H9 (cell line): ENCODE data around the gene RIC8A. TPM values are rescaled to one million over a fixed set of nuclear protein-coding genes. Genes with fewer than 3 reads are reported as not detected.

ENCODE experiments used
- DNase-seq: peaks from one replicate; pipeline ENCODE4 v3.0.0-alpha.2; 2017
- H2AFZ ChIP-seq: one replicate; pipeline ENCODE4 v1.6.1; 2013; ENCODE audit warnings: mild to moderate bottlenecking, low read length, control low read depth, moderate library complexity
- H2AK5ac ChIP-seq: 2 replicates; pipeline ENCODE4 v1.6.1; 2013; ENCODE audit warnings: low read length, control low read depth, mixed read lengths; ENCODE audit not compliant: insufficient read length
- H2BK120ac ChIP-seq: one replicate; pipeline ENCODE4 v1.6.1; 2013; ENCODE audit warnings: low read depth, mild to moderate bottlenecking, low read length, control low read depth, inconsistent platforms; ENCODE audit not compliant: poor library complexity, severe bottlenecking
- H2BK12ac ChIP-seq: 2 replicates; pipeline ENCODE4 v1.6.1; 2013; ENCODE audit warnings: low read length, control low read depth, mixed read lengths, low read depth; ENCODE audit not compliant: insufficient read length
- H2BK15ac ChIP-seq: 2 replicates; pipeline ENCODE4 v1.6.1; 2013; ENCODE audit warnings: low read depth, low read length, control low read depth
- H2BK20ac ChIP-seq: one replicate; pipeline ENCODE4 v1.6.1; 2013; ENCODE audit warnings: low read depth, mild to moderate bottlenecking, low read length, control low read depth, inconsistent platforms; ENCODE audit not compliant: poor library complexity, severe bottlenecking
- H2BK5ac ChIP-seq: 2 replicates; pipeline ENCODE4 v1.6.1; 2013; ENCODE audit warnings: low read length, control low read depth, mixed read lengths; ENCODE audit not compliant: insufficient read length
- H3K14ac ChIP-seq: 2 replicates; pipeline ENCODE4 v1.6.1; 2013; ENCODE audit warnings: low read length, control low read depth; ENCODE audit not compliant: insufficient read depth
- H3K18ac ChIP-seq: 2 replicates; pipeline ENCODE4 v1.6.1; 2013; ENCODE audit warnings: low read depth, mild to moderate bottlenecking, mixed read lengths, low read length, control low read depth; ENCODE audit not compliant: insufficient read length
- H3K23ac ChIP-seq: 2 replicates; pipeline ENCODE4 v1.6.1; 2013; ENCODE audit warnings: low read length, control low read depth, mixed read lengths, low read depth; ENCODE audit not compliant: insufficient read length
- H3K23me2 ChIP-seq: 2 replicates; pipeline ENCODE4 v1.6.1; 2013; ENCODE audit warnings: low read depth, mild to moderate bottlenecking, mixed read lengths, low read length, control low read depth; ENCODE audit not compliant: insufficient read length, poor library complexity, severe bottlenecking
- H3K27ac ChIP-seq: 2 replicates; pipeline ENCODE4 v1.5.1; 2013; ENCODE audit warnings: low read length, control low read depth, mixed read lengths, low read depth; ENCODE audit not compliant: insufficient read length
- H3K27me3 ChIP-seq: 2 replicates; pipeline ENCODE4 v1.6.1; 2013; ENCODE audit warnings: low read length, control low read depth, inconsistent platforms; ENCODE audit not compliant: insufficient read depth
- H3K4ac ChIP-seq: 2 replicates; pipeline ENCODE4 v1.6.1; 2013; ENCODE audit warnings: low read depth, mild to moderate bottlenecking, control low read depth, inconsistent platforms, low read length, moderate library complexity
- H3K4me1 ChIP-seq: 2 replicates; pipeline ENCODE4 v1.6.1; 2013; ENCODE audit warnings: low read length, control low read depth, inconsistent platforms; ENCODE audit not compliant: insufficient read depth
- H3K4me2 ChIP-seq: 2 replicates; pipeline ENCODE4 v1.6.1; 2013; ENCODE audit warnings: low read length, control low read depth, mixed read lengths; ENCODE audit not compliant: insufficient read length, insufficient read depth
- H3K56ac ChIP-seq: 2 replicates; pipeline ENCODE4 v1.6.1; 2013; ENCODE audit warnings: low read depth, mild to moderate bottlenecking, mixed read lengths, low read length, control low read depth; ENCODE audit not compliant: insufficient read length
- H3K79me1 ChIP-seq: 2 replicates; pipeline ENCODE4 v1.6.1; 2013; ENCODE audit warnings: low read depth, mild to moderate bottlenecking, moderate library complexity, low read length, control low read depth, inconsistent platforms; ENCODE audit not compliant: insufficient read depth, poor library complexity, severe bottlenecking
- H3K79me2 ChIP-seq: 2 replicates; pipeline ENCODE4 v1.6.1; 2013; ENCODE audit warnings: low read length, control low read depth, inconsistent platforms; ENCODE audit not compliant: insufficient read depth
- H3K9ac ChIP-seq: 2 replicates; pipeline ENCODE4 v1.6.1; 2013; ENCODE audit warnings: low read length, control low read depth, mixed read lengths; ENCODE audit not compliant: insufficient read length; ENCODE audit errors: extremely low read depth
- H3K9me3 ChIP-seq: one replicate; pipeline ENCODE4 v1.6.1; 2013; ENCODE audit warnings: low read depth, low read length, inconsistent platforms; ENCODE audit not compliant: control insufficient read depth
- H3T11ph ChIP-seq: one replicate; pipeline ENCODE4 v1.6.1; 2013; ENCODE audit warnings: mild to moderate bottlenecking, low read length, control low read depth, inconsistent platforms
- H4K20me1 ChIP-seq: one replicate; pipeline ENCODE4 v1.6.1; 2013; ENCODE audit not compliant: control insufficient read depth, insufficient read length, insufficient read depth
- H4K5ac ChIP-seq: 2 replicates; pipeline ENCODE4 v1.6.1; 2013; ENCODE audit warnings: low read depth, mild to moderate bottlenecking, mixed read lengths, low read length, control low read depth; ENCODE audit not compliant: insufficient read length
- H4K8ac ChIP-seq: replicated peaks from 2 replicates; pipeline ENCODE4 v1.6.1; 2013; ENCODE audit warnings: low read length, control low read depth, mixed read lengths, low read depth; ENCODE audit not compliant: insufficient read length
- H4K91ac ChIP-seq: 2 replicates; pipeline ENCODE4 v1.6.1; 2013; ENCODE audit warnings: low read depth, mild to moderate bottlenecking, moderate library complexity, mixed read lengths, low read length, control low read depth; ENCODE audit not compliant: insufficient read length
- H3K27ac Mint-ChIP-seq, 3 experiments: 2 replicates in 2 of 3; 3 replicates in 1 of 3; pipeline ENCODE4 v1.8.0; 2020 to 2021; ENCODE audit warnings: mixed read lengths in 3 of 3, mild to moderate bottlenecking in 1 of 3, moderate library complexity in 1 of 3
- H3K27me3 Mint-ChIP-seq: 2 replicates; pipeline ENCODE4 v1.8.0; 2021; ENCODE audit warnings: low read depth, mild to moderate bottlenecking, moderate library complexity, mixed read lengths
- H3K36me3 Mint-ChIP-seq, 3 experiments: 2 replicates in 2 of 3; 3 replicates in 1 of 3; pipeline ENCODE4 v1.8.0; 2020 to 2021; ENCODE audit warnings: low read depth in 3 of 3, mixed read lengths in 3 of 3; ENCODE audit not compliant: insufficient read depth in 1 of 3
- H3K4me1 Mint-ChIP-seq, 2 experiments: 2 replicates each; pipeline ENCODE4 v1.8.0; 2020; ENCODE audit warnings: mixed read lengths in 2 of 2
- H3K4me3 Mint-ChIP-seq, 2 experiments: 2 replicates in 1 of 2; 3 replicates in 1 of 2; pipeline ENCODE4 v1.8.0; 2020 to 2021; ENCODE audit warnings: mild to moderate bottlenecking in 2 of 2, mixed read lengths in 2 of 2, moderate library complexity in 1 of 2
- H3K9me3 Mint-ChIP-seq, 2 experiments: 2 replicates in 1 of 2; 3 replicates in 1 of 2; pipeline ENCODE4 v1.8.0; 2020; ENCODE audit warnings: mild to moderate bottlenecking in 2 of 2, mixed read lengths in 2 of 2, moderate library complexity in 1 of 2
- CTCF ChIP-seq: fragments of 200-600 bp; sonication (generic); conservative IDR thresholded peaks from 3 replicates; pipeline ENCODE4 v1.8.0; 2021; ENCODE audit warnings: antibody characterized with exemption, mild to moderate bottlenecking
- whole genome bisulfite sequencing: extraction: QIAGEN DNeasy Blood & Tissue Kit; methylation state at CpG from one replicate; pipeline ENCODE4 v1.1.7; 2013; ENCODE audit warnings: missing lambda C conversion rate, low lambda C conversion rate, mixed read lengths; ENCODE audit not compliant: insufficient read length; ENCODE audit errors: extremely low coverage; 5-methylcytosine and 5-hydroxymethylcytosine counted together
- total RNA-seq: library from RNA; stranded (reverse); gene quantifications from 2 replicates; pipeline ENCODE4 v1.2.1, GENCODE V29; 2021

Gene RIC8A
- total RNA-seq, 1 experiment from 2014 or later = 94.9 TPM

- H3K27me3 Mint-ChIP-seq = no peaks in the 10 kb centered on the region; the same call in 1 of the 2 replicates
- no peak for TF ChIP-seq CTCF
Measured at GRCh38 chr11:253886-254270, 46.4 kb downstream of the RIC8A start.

More at GRCh38 chr11:253886-254270, 46.4 kb downstream of the RIC8A start:
- Histone ChIP-seq H2BK12ac (no peak overlapping the region), H3K9ac (no peak overlapping the region), H2AK5ac (no peak overlapping the region), H3K14ac (no peak overlapping the region), H2BK15ac (no peak overlapping the region), H2AFZ (no peak overlapping the region), H3K4me1 (no peaks in the 10 kb centered on the region), H3K27me3 (no peaks in the 10 kb centered on the region), H3K4me2 (no peak overlapping the region), H3T11ph (no peak overlapping the region), H4K91ac (no peak overlapping the region), H3K18ac (no peak overlapping the region), H3K79me1 (no peaks in the 10 kb centered on the region), H3K56ac (no peak overlapping the region), H3K27ac (no peak overlapping the region), H4K5ac (no peak overlapping the region), H3K23ac (no peak overlapping the region), H4K20me1 (no peaks in the 10 kb centered on the region), H2BK20ac (no peak overlapping the region), H3K4ac (no peak overlapping the region), H3K79me2 (no peaks in the 10 kb centered on the region), H2BK5ac (no peak overlapping the region), H3K23me2 (no peaks in the 10 kb centered on the region), H4K8ac (no peak overlapping the region), H2BK120ac (no peak overlapping the region), H3K9me3 (no peaks in the 10 kb centered on the region)
- peaks cover 26 to 40% (median 31%) of the 10 kb centered on the region in 3 experiments for H3K36me3 Mint-ChIP-seq
- WGBS = no CpG with 5 or more reads among the region's 5 CpGs
- H3K27ac Mint-ChIP-seq = peak overlapping the region in 1 of 3 experiments; percentile 37; a peak in 2 of 7 replicates
- H3K4me1 Mint-ChIP-seq = peaks cover 0 to 5% of the 10 kb centered on the region in 2 experiments; a peak in 2 of 4 replicates
- H3K9me3 Mint-ChIP-seq = no peaks in the 10 kb centered on the region; a peak in 1 of 5 replicates
- peak overlapping the region in 1 of 2 experiments; percentile 31; a peak in 1 of 5 replicates for H3K4me3 Mint-ChIP-seq
- no peak for DNase-seq
